ENCODE measurements around the gene ACOX2. TPM values are rescaled to one million over a fixed set of nuclear protein-coding genes. Genes with fewer than 3 reads are reported as not detected.

Gene ACOX2
- total RNA-seq, 1 experiment from 2014 or later = 0.85 TPM

DNA sequence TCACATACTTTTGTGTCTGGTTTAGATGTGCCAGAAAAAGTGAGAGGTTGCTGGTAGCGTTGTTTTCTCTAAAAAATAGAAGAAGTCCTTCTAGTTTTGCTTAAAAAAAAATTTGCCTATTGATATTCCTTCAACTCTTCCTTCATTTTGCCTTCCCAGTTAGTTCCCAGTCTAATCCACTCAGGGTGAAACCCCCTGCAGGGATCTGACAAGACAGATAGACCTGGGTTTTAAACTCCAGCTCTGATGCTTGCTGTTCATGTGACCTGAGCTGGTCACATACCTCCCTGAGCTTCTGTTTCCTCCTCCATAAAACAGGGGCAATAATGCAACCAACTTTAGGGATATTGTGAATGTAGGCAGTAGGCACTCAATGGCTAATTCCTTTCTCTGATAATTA is 63.7 kb downstream of the ACOX2 start:
- H3K23me2 ChIP-seq (ENCODE audit: insufficient read length, low read depth, low read length, poor library complexity, severe bottlenecking) = no peaks in the 10 kb centered on the region
- H3K27ac ChIP-seq (ENCODE audit: insufficient read length, low read depth, low read length) = no peak overlapping the region
- H4K20me1 ChIP-seq (ENCODE audit: control insufficient read depth, insufficient read depth, insufficient read length) = no peaks in the 10 kb centered on the region
- H3K27me3 ChIP-seq (ENCODE audit: insufficient read depth, low read length) = no peaks in the 10 kb centered on the region
- H3K18ac ChIP-seq (ENCODE audit: insufficient read length, low read depth, low read length) = no peak overlapping the region
- H3K4me3 Mint-ChIP-seq = no peak overlapping the region
- peaks cover 19 to 23% of the 10 kb centered on the region in 2 experiments for H3K4me1 Mint-ChIP-seq
- no peak overlapping the region for H4K8ac ChIP-seq (replicated peaks; ENCODE audit: insufficient read length, low read depth, low read length)
- peak overlapping the region in 1 of 3 experiments; percentile 71; a peak in 1 of 7 replicates for H3K27ac Mint-ChIP-seq
- no peaks in the 10 kb centered on the region for H3K9me3 ChIP-seq (ENCODE audit: control insufficient read depth, low read depth, low read length)
- TF ChIP-seq, protein P1, sequence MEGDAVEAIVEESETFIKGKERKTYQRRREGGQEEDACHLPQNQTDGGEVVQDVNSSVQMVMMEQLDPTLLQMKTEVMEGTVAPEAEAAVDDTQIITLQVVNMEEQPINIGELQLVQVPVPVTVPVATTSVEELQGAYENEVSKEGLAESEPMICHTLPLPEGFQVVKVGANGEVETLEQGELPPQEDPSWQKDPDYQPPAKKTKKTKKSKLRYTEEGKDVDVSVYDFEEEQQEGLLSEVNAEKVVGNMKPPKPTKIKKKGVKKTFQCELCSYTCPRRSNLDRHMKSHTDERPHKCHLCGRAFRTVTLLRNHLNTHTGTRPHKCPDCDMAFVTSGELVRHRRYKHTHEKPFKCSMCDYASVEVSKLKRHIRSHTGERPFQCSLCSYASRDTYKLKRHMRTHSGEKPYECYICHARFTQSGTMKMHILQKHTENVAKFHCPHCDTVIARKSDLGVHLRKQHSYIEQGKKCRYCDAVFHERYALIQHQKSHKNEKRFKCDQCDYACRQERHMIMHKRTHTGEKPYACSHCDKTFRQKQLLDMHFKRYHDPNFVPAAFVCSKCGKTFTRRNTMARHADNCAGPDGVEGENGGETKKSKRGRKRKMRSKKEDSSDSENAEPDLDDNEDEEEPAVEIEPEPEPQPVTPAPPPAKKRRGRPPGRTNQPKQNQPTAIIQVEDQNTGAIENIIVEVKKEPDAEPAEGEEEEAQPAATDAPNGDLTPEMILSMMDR (conservative IDR thresholded peaks at IDR 0.05) = no peak
- H3K79me1 ChIP-seq (ENCODE audit: insufficient read depth, low read depth, low read length, poor library complexity, severe bottlenecking) = no peaks in the 10 kb centered on the region
- H2AK5ac ChIP-seq (ENCODE audit: insufficient read length, low read length) = no peak overlapping the region
- H3K9me3 Mint-ChIP-seq = no peaks in the 10 kb centered on the region
- peaks cover 6% of the 10 kb centered on the region for H3K4me1 ChIP-seq (ENCODE audit: insufficient read depth, low read length)
- WGBS (ENCODE audit: extremely low coverage, insufficient read length, low lambda C conversion rate) = no CpG with 5 or more reads among the region's 1 CpG
- H4K91ac ChIP-seq (ENCODE audit: insufficient read length, low read depth, low read length) = no peak overlapping the region
- DNase-seq = no peak
- no peak overlapping the region for H3K14ac ChIP-seq (ENCODE audit: insufficient read depth, low read length)
- H3K9ac ChIP-seq (ENCODE audit: extremely low read depth, insufficient read length, low read length) = no peak overlapping the region
- no peak overlapping the region for H3K4me2 ChIP-seq (ENCODE audit: insufficient read depth, insufficient read length, low read length)
- no peak overlapping the region for H2AFZ ChIP-seq (ENCODE audit: low read length)
- H2BK20ac ChIP-seq (ENCODE audit: low read depth, low read length, poor library complexity, severe bottlenecking) = no peak overlapping the region
- no peak overlapping the region for H2BK5ac ChIP-seq (ENCODE audit: insufficient read length, low read length)
- H3K79me2 ChIP-seq (ENCODE audit: insufficient read depth, low read length) = no peaks in the 10 kb centered on the region
- no peak overlapping the region for H3K23ac ChIP-seq (ENCODE audit: insufficient read length, low read depth, low read length)
- no peak overlapping the region for H4K5ac ChIP-seq (ENCODE audit: insufficient read length, low read depth, low read length)
- no peaks in the 10 kb centered on the region for H3K36me3 Mint-ChIP-seq (ENCODE audit: insufficient read depth in 1 of 3, low read depth in 3 of 3)
- H3K4ac ChIP-seq (ENCODE audit: low read depth, low read length) = no peak overlapping the region
- H3T11ph ChIP-seq (ENCODE audit: low read length) = no peak overlapping the region
- no peak overlapping the region for H2BK15ac ChIP-seq (ENCODE audit: low read depth, low read length)
- H2BK12ac ChIP-seq (ENCODE audit: insufficient read length, low read depth, low read length) = no peak overlapping the region
- H3K56ac ChIP-seq (ENCODE audit: insufficient read length, low read depth, low read length) = no peak overlapping the region
- peaks cover 2% of the 10 kb centered on the region; the same call in 1 of the 2 replicates for H3K27me3 Mint-ChIP-seq (ENCODE audit: low read depth)
- H2BK120ac ChIP-seq (ENCODE audit: low read depth, low read length, poor library complexity, severe bottlenecking) = no peak overlapping the region
